IMR-90 (cell line): ENCODE data around the gene KCNK18. TPM values are rescaled to one million over a fixed set of nuclear protein-coding genes. Genes with fewer than 3 reads are reported as not detected.

Experiments used
- ATAC-seq: fragments of 200-7000 bp; cut with Tn5 transposase; 2 replicates; pipeline ENCODE4 v1.9.1; 2020; ENCODE audit warnings: low read depth, mild to moderate bottlenecking, moderate library complexity
- BruUV-seq: library from RNA; stranded (reverse); fragments of 400-500 nt; replicated peaks from 2 replicates; lab custom pipeline; 2021; lab: Mats Ljungman, UMichigan
- CTCF ChIA-PET: fragments of 300-600 bp; formaldehyde crosslinking; extraction: SDS; loops from one replicate; lab custom pipeline; 2021; ENCODE audit warnings: antibody characterized with exemption; lab: Yijun Ruan, JAX
- POLR2A ChIA-PET: fragments of 300-600 bp; sonication (Branson Sonifier 250); formaldehyde crosslinking; loops from one replicate; lab custom pipeline; 2022; ENCODE audit warnings: antibody characterized with exemption; ENCODE audit not compliant: unreplicated experiment; lab: Charles Lee
- DNase-seq: peaks from one replicate; pipeline ENCODE4 v3.0.0; 2013
- H2AFZ ChIP-seq: replicated peaks from 2 replicates; pipeline ENCODE3; 2013; ENCODE audit warnings: low read length, mild to moderate bottlenecking; ENCODE audit not compliant: poor library complexity
- H2AK5ac ChIP-seq: 2 replicates; pipeline ENCODE4 v1.6.1; 2013; ENCODE audit warnings: low read depth, low read length, inconsistent platforms
- H2AK9ac ChIP-seq: replicated peaks from 2 replicates; pipeline ENCODE3; 2013; ENCODE audit warnings: mild to moderate bottlenecking, low read depth, low read length, moderate library complexity; ENCODE audit not compliant: poor library complexity
- H2BK120ac ChIP-seq: 2 replicates; pipeline ENCODE4 v1.6.1; 2013; ENCODE audit warnings: low read depth, low read length, inconsistent platforms
- H2BK15ac ChIP-seq: 3 replicates; pipeline ENCODE4 v1.6.1; 2013; ENCODE audit warnings: low read depth, low read length, inconsistent platforms
- H2BK20ac ChIP-seq: 2 replicates; pipeline ENCODE4 v1.6.1; 2013; ENCODE audit warnings: low read depth, mild to moderate bottlenecking, inconsistent platforms, low read length, moderate library complexity
- H2BK5ac ChIP-seq: 2 replicates; pipeline ENCODE4 v1.6.1; 2013; ENCODE audit warnings: mild to moderate bottlenecking, low read depth, low read length, inconsistent platforms; ENCODE audit not compliant: poor library complexity, severe bottlenecking
- H3K14ac ChIP-seq: replicated peaks from 2 replicates; pipeline ENCODE4 v1.6.1; 2013; ENCODE audit warnings: low read depth, low read length, inconsistent platforms
- H3K18ac ChIP-seq: 2 replicates; pipeline ENCODE4 v1.6.1; 2013; ENCODE audit warnings: low read depth, low read length, control low read depth
- H3K23ac ChIP-seq: 2 replicates; pipeline ENCODE4 v1.6.1; 2013; ENCODE audit warnings: low read depth, low read length, inconsistent platforms
- H3K27ac ChIP-seq: 2 replicates; pipeline ENCODE4 v1.5.1; 2013; ENCODE audit warnings: mild to moderate bottlenecking, control low read depth, low read length; ENCODE audit not compliant: insufficient read depth
- H3K27me3 ChIP-seq: 2 replicates; pipeline ENCODE4 v1.6.1; 2013; ENCODE audit warnings: low read length; ENCODE audit not compliant: control insufficient read depth, insufficient read depth
- H3K36me3 ChIP-seq: 2 replicates; pipeline ENCODE4 v1.6.1; 2013; ENCODE audit warnings: low read length, mixed read lengths; ENCODE audit not compliant: control insufficient read depth, insufficient read depth
- H3K4ac ChIP-seq: 2 replicates; pipeline ENCODE4 v1.6.1; 2013; ENCODE audit warnings: low read depth, low read length, inconsistent platforms
- H3K4me1 ChIP-seq: 2 replicates; pipeline ENCODE4 v1.6.1; 2013; ENCODE audit warnings: low read length, mixed read lengths; ENCODE audit not compliant: control insufficient read depth, insufficient read depth
- H3K4me2 ChIP-seq: 2 replicates; pipeline ENCODE4 v1.6.1; 2013; ENCODE audit warnings: low read depth, mild to moderate bottlenecking, control low read depth, low read length, moderate library complexity
- H3K4me3 ChIP-seq: 2 replicates; pipeline ENCODE4 v1.5.1; 2013; ENCODE audit warnings: low read depth, mild to moderate bottlenecking, control low read depth, low read length, moderate library complexity; ENCODE audit not compliant: insufficient read depth
- H3K56ac ChIP-seq: 2 replicates; pipeline ENCODE4 v1.6.1; 2013; ENCODE audit warnings: low read length, inconsistent platforms; ENCODE audit not compliant: insufficient read depth; ENCODE audit errors: extremely low read depth
- H3K79me1 ChIP-seq, 2 experiments: 2 replicates each; pipeline ENCODE4 v1.6.1; 2013; ENCODE audit warnings: low read length in 2 of 2, inconsistent platforms in 1 of 2, low read depth in 1 of 2
- H3K9ac ChIP-seq: 2 replicates; pipeline ENCODE4 v1.6.1; 2013; ENCODE audit warnings: low read depth, low read length, control low read depth
- H3K9me1 ChIP-seq: 2 replicates; pipeline ENCODE4 v1.6.1; 2013; ENCODE audit warnings: low read length, inconsistent platforms; ENCODE audit not compliant: insufficient read depth
- H3K9me3 ChIP-seq: 2 replicates; pipeline ENCODE4 v1.6.1; 2013; ENCODE audit warnings: low read length; ENCODE audit not compliant: control insufficient read depth, insufficient read depth
- H4K20me1 ChIP-seq: 2 replicates; pipeline ENCODE4 v1.6.1; 2013; ENCODE audit warnings: low read length, inconsistent platforms; ENCODE audit not compliant: insufficient read depth
- H4K5ac ChIP-seq: 2 replicates; pipeline ENCODE4 v1.6.1; 2013; ENCODE audit warnings: mild to moderate bottlenecking, low read depth, low read length, control low read depth
- H4K8ac ChIP-seq, 2 experiments: 2 replicates each; pipeline ENCODE4 v1.6.1; 2013; ENCODE audit warnings: low read depth in 2 of 2, low read length in 2 of 2, control low read depth in 1 of 2, inconsistent platforms in 1 of 2
- H4K91ac ChIP-seq: 2 replicates; pipeline ENCODE4 v1.6.1; 2013; ENCODE audit warnings: low read depth, low read length, inconsistent platforms; ENCODE audit not compliant: insufficient read depth
- BHLHE40 ChIP-seq: fragments of 150-350 bp; IDR thresholded peaks from 2 replicates; pipeline ENCODE4 v1.6.1; 2016; ENCODE audit warnings: mild to moderate bottlenecking, low read depth, low read length
- CEBPB ChIP-seq: IDR thresholded peaks from 2 replicates; pipeline ENCODE4 v1.6.1; 2012; ENCODE audit warnings: low read depth, low read length, improper control_type of control experiment
- CHD1 ChIP-seq: IDR thresholded peaks from 2 replicates; pipeline ENCODE4 v1.6.1; 2012; ENCODE audit warnings: low read depth, low read length, improper control_type of control experiment
- FOS ChIP-seq: fragments of 150-350 bp; IDR thresholded peaks from 2 replicates; pipeline ENCODE4 v1.6.1; 2016; ENCODE audit warnings: low read depth, low read length
- MAFK ChIP-seq: IDR thresholded peaks from 2 replicates; pipeline ENCODE4 v1.6.1; 2012; ENCODE audit warnings: low read depth, low read length, improper control_type of control experiment
- MAZ ChIP-seq: IDR thresholded peaks from 2 replicates; pipeline ENCODE4 v1.6.1; 2012; ENCODE audit warnings: low read depth, mild to moderate bottlenecking, low read length, improper control_type of control experiment, moderate library complexity, borderline replicate concordance
- MXI1 ChIP-seq: IDR thresholded peaks from 2 replicates; pipeline ENCODE4 v1.6.1; 2012; ENCODE audit warnings: low read depth, mild to moderate bottlenecking, low read length, moderate library complexity, borderline replicate concordance
- NFE2L2 ChIP-seq: fragments of 150-350 bp; IDR thresholded peaks from 2 replicates; pipeline ENCODE4 v1.6.1; 2016; ENCODE audit warnings: low read depth, mild to moderate bottlenecking, low read length
- RAD21 ChIP-seq: IDR thresholded peaks from 2 replicates; pipeline ENCODE4 v1.6.1; 2012; ENCODE audit warnings: low read length, improper control_type of control experiment
- RCOR1 ChIP-seq: IDR thresholded peaks from 2 replicates; pipeline ENCODE4 v1.6.1; 2012; ENCODE audit warnings: mild to moderate bottlenecking, low read length, improper control_type of control experiment; ENCODE audit not compliant: insufficient replicate concordance
- SMC3 ChIP-seq: fragments of 150-350 bp; IDR thresholded peaks from 2 replicates; pipeline ENCODE4 v1.6.1; 2016; ENCODE audit warnings: low read depth, mild to moderate bottlenecking, antibody characterized with exemption, low read length, moderate library complexity
- USF2 ChIP-seq: fragments of 150-350 bp; IDR thresholded peaks from 2 replicates; pipeline ENCODE4 v1.6.1; 2017; ENCODE audit warnings: mild to moderate bottlenecking, antibody characterized with exemption, low read length, low read depth
- dilution Hi-C: fragments of 300-500 bp; cut with HindIII; formaldehyde crosslinking; loops from one replicate; pipeline ENCODE4 v1.14.3; 2018; ENCODE audit warnings: low sequenced_read_pairs; ENCODE audit not compliant: unreplicated experiment
- in situ Hi-C: fragments of 300-500 bp; cut with MboI; formaldehyde crosslinking; loops from 3 replicates; pipeline ENCODE4 v1.14.3; 2019; ENCODE audit warnings: low sequenced_read_pairs, inconsistent platforms, mixed read lengths
- intact Hi-C: fragments of 100-400 bp; cut with micrococcal nuclease; formaldehyde crosslinking; loops from 2 replicates; pipeline ENCODE4 v1.10.0; 2022
- polyA plus RNA-seq, 3 experiments: library from polyadenylated mRNA; depleted of rRNA; stranded (reverse); fragments of >200 nt; gene quantifications; 2 replicates each; pipeline ENCODE4 v1.2.3, GENCODE V29; 2012; ENCODE audit warnings: low replicate concordance in 1 of 3
- total RNA-seq: library from RNA; depleted of rRNA; stranded (reverse); fragments of >200 nt; gene quantifications from 2 replicates; pipeline ENCODE4 v1.2.3, GENCODE V29; 2012
- TF ChIP-seq, protein P1 (sequence below): fragments of 150-350 bp; IDR thresholded peaks from 2 replicates; pipeline ENCODE4 v1.6.1; 2016; ENCODE audit warnings: low read depth, mild to moderate bottlenecking, low read length, moderate library complexity, borderline replicate concordance
- TF ChIP-seq, protein P2 (sequence below): conservative IDR thresholded peaks from 2 replicates; pipeline ENCODE4 v1.5.1; 2012; ENCODE audit warnings: mild to moderate bottlenecking, low read depth, low read length, improper control_type of control experiment

KCNK18 gene
- total and polyA plus RNA-seq, 2 of the 4 experiments (the other 2 are of a cell fraction) = not detected

- Histone ChIP-seq H3K27ac (no peak overlapping the region), H2AK9ac (no peak overlapping the region), H4K5ac (no peak overlapping the region), H3K36me3 (no peaks in the 10 kb centered on the region), H2AFZ (no peak overlapping the region), H3K9me1 (no peaks in the 10 kb centered on the region), H2BK120ac (no peak overlapping the region), H3K9ac (no peak overlapping the region), H4K91ac (no peak overlapping the region), H3K56ac (no peak overlapping the region), H3K9me3 (no peaks in the 10 kb centered on the region), H3K27me3 (no peaks in the 10 kb centered on the region; the same call in none of the 2 replicates), H3K18ac (no peak overlapping the region), H3K23ac (no peak overlapping the region), H3K14ac (no peak overlapping the region), H2AK5ac (no peak overlapping the region), H3K4me1 (no peaks in the 10 kb centered on the region), H2BK5ac (no peak overlapping the region), H3K4ac (no peak overlapping the region), H3K79me1 (no peaks in the 10 kb centered on the region), H2BK20ac (no peak overlapping the region), H2BK15ac (no peak overlapping the region), H4K20me1 (no peaks in the 10 kb centered on the region), H3K4me3 (no peak overlapping the region), H3K4me2 (no peak overlapping the region), H4K8ac (no peak overlapping the region)
- in situ Hi-C loops = no loop called here
- dilution Hi-C loops = no loop called here
- DNase-seq (no peak), ATAC-seq (no peak)
- TF ChIP-seq, protein P1, sequence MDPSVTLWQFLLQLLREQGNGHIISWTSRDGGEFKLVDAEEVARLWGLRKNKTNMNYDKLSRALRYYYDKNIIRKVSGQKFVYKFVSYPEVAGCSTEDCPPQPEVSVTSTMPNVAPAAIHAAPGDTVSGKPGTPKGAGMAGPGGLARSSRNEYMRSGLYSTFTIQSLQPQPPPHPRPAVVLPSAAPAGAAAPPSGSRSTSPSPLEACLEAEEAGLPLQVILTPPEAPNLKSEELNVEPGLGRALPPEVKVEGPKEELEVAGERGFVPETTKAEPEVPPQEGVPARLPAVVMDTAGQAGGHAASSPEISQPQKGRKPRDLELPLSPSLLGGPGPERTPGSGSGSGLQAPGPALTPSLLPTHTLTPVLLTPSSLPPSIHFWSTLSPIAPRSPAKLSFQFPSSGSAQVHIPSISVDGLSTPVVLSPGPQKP = no peak
- TF ChIP-seq MAZ (no peak), RCOR1 (no peak), CHD1 (no peak), USF2 (no peak), CEBPB (no peak), BHLHE40 (no peak), FOS (no peak), MAFK (no peak), MXI1 (no peak), RAD21 (no peak), NFE2L2 (no peak), SMC3 (no peak)
- TF ChIP-seq, protein P2, sequence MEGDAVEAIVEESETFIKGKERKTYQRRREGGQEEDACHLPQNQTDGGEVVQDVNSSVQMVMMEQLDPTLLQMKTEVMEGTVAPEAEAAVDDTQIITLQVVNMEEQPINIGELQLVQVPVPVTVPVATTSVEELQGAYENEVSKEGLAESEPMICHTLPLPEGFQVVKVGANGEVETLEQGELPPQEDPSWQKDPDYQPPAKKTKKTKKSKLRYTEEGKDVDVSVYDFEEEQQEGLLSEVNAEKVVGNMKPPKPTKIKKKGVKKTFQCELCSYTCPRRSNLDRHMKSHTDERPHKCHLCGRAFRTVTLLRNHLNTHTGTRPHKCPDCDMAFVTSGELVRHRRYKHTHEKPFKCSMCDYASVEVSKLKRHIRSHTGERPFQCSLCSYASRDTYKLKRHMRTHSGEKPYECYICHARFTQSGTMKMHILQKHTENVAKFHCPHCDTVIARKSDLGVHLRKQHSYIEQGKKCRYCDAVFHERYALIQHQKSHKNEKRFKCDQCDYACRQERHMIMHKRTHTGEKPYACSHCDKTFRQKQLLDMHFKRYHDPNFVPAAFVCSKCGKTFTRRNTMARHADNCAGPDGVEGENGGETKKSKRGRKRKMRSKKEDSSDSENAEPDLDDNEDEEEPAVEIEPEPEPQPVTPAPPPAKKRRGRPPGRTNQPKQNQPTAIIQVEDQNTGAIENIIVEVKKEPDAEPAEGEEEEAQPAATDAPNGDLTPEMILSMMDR = no peak
- intact Hi-C loops = no loop called here
- ChIA-PET CTCF (interaction anchor here (1.1 kb wide), 1 partner anchor 11 kb away, joined by 3 read pairs; no protein-coding TSS in a partner anchor), POLR2A (no interaction called here)
- BruUV-seq = no TSS peak
These were observed 30.9 kb downstream of the KCNK18 start for GRCh38 chr10:117228210-117228609.
